Activated CD4-positive, alpha-beta T cell treated with anti-CD3 and anti-CD28 coated beads, Interleukin-2, amount 50 U/mL, for 48 hours (primary cell): Measurements from ENCODE around the gene GNAL.

Source experiments
- DNase-seq, 2 experiments: peaks; one replicate each; pipeline ENCODE4 v3.0.0-alpha.2; 2020

GNAL gene

GRCh38 chr18:11817229-11817628 lies 128.2 kb downstream of the GNAL start:
- DNase-seq, result no peak

- no peak for DNase-seq
These were observed 129.6 kb downstream of the GNAL start for GRCh38 chr18:11818486-11819203.

GRCh38 chr18:11819938-11820337 lies 130.9 kb downstream of the GNAL start:
- DNase-seq, result no peak

- DNase-seq, result no peak
These were observed 131.6 kb downstream of the GNAL start for GRCh38 chr18:11820697-11821096.

GRCh38 chr18:11821208-11821607 lies 132.1 kb downstream of the GNAL start:
- no peak for DNase-seq

- no peak for DNase-seq
These were observed 132.7 kb downstream of the GNAL start for GRCh38 chr18:11821643-11822237.

- no peak for DNase-seq
These were observed 134.5 kb downstream of the GNAL start for GRCh38 chr18:11823545-11823944.

GRCh38 chr18:11826836-11827235 lies 137.8 kb downstream of the GNAL start:
- no peak for DNase-seq

GRCh38 chr18:11828786-11829432 lies 139.8 kb downstream of the GNAL start:
- DNase-seq, result no peak

- DNase-seq, result no peak
These were observed 141.5 kb downstream of the GNAL start for GRCh38 chr18:11830585-11830984.

GRCh38 chr18:11831921-11832320 lies 142.9 kb downstream of the GNAL start:
- no peak for DNase-seq

- DNase-seq, result no peak
These were observed 145.7 kb downstream of the GNAL start for GRCh38 chr18:11834772-11835171.

GRCh38 chr18:11839556-11839955 lies 150.5 kb downstream of the GNAL start:
- DNase-seq, result no peak

- no peak for DNase-seq
These were observed 151.4 kb downstream of the GNAL start for GRCh38 chr18:11840493-11840892.

- DNase-seq, result no peak
These were observed 153.5 kb downstream of the GNAL start for GRCh38 chr18:11842562-11842961.

GRCh38 chr18:11844436-11844835 lies 155.4 kb downstream of the GNAL start:
- no peak for DNase-seq

- DNase-seq, result no peak
These were observed 156.6 kb downstream of the GNAL start for GRCh38 chr18:11845654-11846053.

- DNase-seq, result no peak
These were observed 158.7 kb downstream of the GNAL start for GRCh38 chr18:11847811-11848210.

GRCh38 chr18:11849279-11849678 lies 160.2 kb downstream of the GNAL start:
- no peak for DNase-seq

GRCh38 chr18:11849841-11850634 lies 161.0 kb downstream of the GNAL start:
- peak; percentile 50 to 65 for DNase-seq

- no peak for DNase-seq
These were observed 161.7 kb downstream of the GNAL start for GRCh38 chr18:11850821-11851145.

- DNase-seq, result peak; percentile 97 to 98
These were observed 162.2 kb downstream of the GNAL start, which contains the start of gene CHMP1B for GRCh38 chr18:11851146-11851805. Gene CHMP1B (plus strand): TSS chr18:11851413. CDS start chr18:11851512, 99 bp downstream.

- DNase-seq, result peak; percentile 40 to 53
These were observed 162.8 kb downstream of the GNAL start for GRCh38 chr18:11851806-11852337.
